Measurements from ENCODE around the gene DISP3.

DISP3 gene

GRCh38 chr1:11530731-11531311 lies 51.9 kb downstream of the DISP3 start:
- DNase-seq = no peak

- no peak for DNase-seq
Observed at GRCh38 chr1:11531314-11531870, 52.4 kb downstream of the DISP3 start.

- no peak for DNase-seq
Observed at GRCh38 chr1:11531943-11532342, 53.0 kb downstream of the DISP3 start.

- DNase-seq = no peak
Observed at GRCh38 chr1:11533790-11534787, 55.1 kb downstream of the DISP3 start.

GRCh38 chr1:11534846-11535245 lies 55.9 kb downstream of the DISP3 start:
- DNase-seq = no peak

- DNase-seq = no peak
Observed at GRCh38 chr1:11535316-11535715, 56.4 kb downstream of the DISP3 start.

- no peak for DNase-seq
Observed at GRCh38 chr1:11535761-11536572, 57.0 kb downstream of the DISP3 start.

- DNase-seq = no peak
Observed at GRCh38 chr1:11536573-11537379, 57.8 kb downstream of the DISP3 start.

GRCh38 chr1:11537380-11537764 lies 58.4 kb downstream of the DISP3 start:
- no peak for DNase-seq

GRCh38 chr1:11537854-11538591 lies 59.1 kb downstream of the DISP3 start:
- DNase-seq = no peak

- DNase-seq = no peak
Observed at GRCh38 chr1:11538886-11539285, 59.9 kb downstream of the DISP3 start.

GRCh38 chr1:11539850-11540772 lies 61.2 kb downstream of the DISP3 start:
- DNase-seq = no peak

- no peak for DNase-seq
Observed at GRCh38 chr1:11540773-11541160, 61.8 kb downstream of the DISP3 start.

- DNase-seq = no peak
Observed at GRCh38 chr1:11541236-11541635, 62.3 kb downstream of the DISP3 start.

- DNase-seq = no peak
Observed at GRCh38 chr1:11541956-11542355, 63.0 kb downstream of the DISP3 start.

GRCh38 chr1:11543392-11543791 lies 64.4 kb downstream of the DISP3 start:
- no peak for DNase-seq

- no peak for DNase-seq
Observed at GRCh38 chr1:11543796-11544195, 64.8 kb downstream of the DISP3 start.

GRCh38 chr1:11546456-11546855 lies 67.5 kb downstream of the DISP3 start:
- no peak for DNase-seq

- peak; percentile 25 to 27 for DNase-seq
Observed at GRCh38 chr1:11550664-11551283, 71.8 kb downstream of the DISP3 start.

GRCh38 chr1:11558276-11558675 lies 79.3 kb downstream of the DISP3 start:
- DNase-seq = no peak
